HG03354 (cell line): ENCODE measurements around the gene CD3E.

Experiments
- ATAC-seq: cut with Tn5 transposase; IDR thresholded peaks from one replicate; pipeline ENCODE4 v1.9.1; 2021; ENCODE audit warnings: mild to moderate bottlenecking; ENCODE audit not compliant: unreplicated experiment, poor library complexity, severe bottlenecking

Gene CD3E

DNA sequence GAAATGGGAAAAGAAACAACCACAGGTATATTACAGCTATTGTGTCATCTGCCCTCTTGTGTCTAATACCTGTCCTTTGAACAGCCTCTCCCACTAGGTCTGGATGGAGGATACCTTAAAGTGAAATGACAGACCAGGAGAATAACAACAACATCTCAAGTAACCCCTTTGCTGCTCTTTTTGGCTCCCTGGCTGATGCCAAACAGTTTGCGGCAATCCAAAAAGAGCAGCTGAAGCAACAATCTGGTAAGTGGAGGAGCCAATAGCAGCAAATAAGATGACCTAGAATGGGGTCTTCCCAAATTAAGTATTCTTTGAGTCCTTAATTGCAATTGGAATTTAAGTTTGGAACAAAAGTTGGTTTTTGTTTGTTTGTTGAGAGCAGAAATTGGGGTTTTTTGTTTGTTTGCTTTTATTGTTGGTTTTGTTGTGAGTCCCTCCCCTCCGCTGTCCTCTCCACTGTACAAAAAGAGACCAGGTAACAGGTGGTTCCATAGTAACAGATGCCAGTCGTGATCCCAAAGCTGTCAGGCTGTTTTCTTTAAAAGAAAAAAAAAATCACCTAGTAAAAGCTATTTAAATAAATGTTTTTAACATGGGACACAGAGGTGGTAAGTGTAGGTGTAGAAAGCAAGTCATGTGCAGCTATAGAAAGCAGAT, 60.6 kb downstream of the CD3E start:
- ATAC-seq: no peak
